Activated CD4-positive, alpha-beta T cell treated with anti-CD3 and anti-CD28 coated beads, Interleukin-2, amount 10 ng/mL, durations not matched to agents 24 days and 14 days (primary cell): Measurements from ENCODE around the gene OGT. TPM values are rescaled to one million over a fixed set of nuclear protein-coding genes. Genes with fewer than 3 reads are reported as not detected.
"Not testable (repeated sequence)": the region's sequence is repeated elsewhere in the genome, so short reads cannot be mapped to it uniquely, and the experiment has no call there.

Experiments
- DNase-seq: peaks from one replicate; pipeline ENCODE4 v3.0.0; 2022
- H3K27ac Mint-ChIP-seq: one replicate; pipeline ENCODE4 v1.8.0; 2022; ENCODE audit warnings: mild to moderate bottlenecking, mixed read lengths
- H3K27me3 Mint-ChIP-seq: one replicate; pipeline ENCODE4 v1.8.0; 2022; ENCODE audit warnings: mixed read lengths
- H3K36me3 Mint-ChIP-seq: one replicate; pipeline ENCODE4 v1.8.0; 2022; ENCODE audit warnings: low read depth, mild to moderate bottlenecking, mixed read lengths
- H3K4me1 Mint-ChIP-seq: one replicate; pipeline ENCODE4 v1.8.0; 2021; ENCODE audit warnings: mixed read lengths
- H3K4me3 Mint-ChIP-seq: one replicate; pipeline ENCODE4 v1.8.0; 2022; ENCODE audit warnings: mild to moderate bottlenecking, moderate library complexity, mixed read lengths
- H3K9me3 Mint-ChIP-seq: one replicate; pipeline ENCODE4 v1.8.0; 2021; ENCODE audit warnings: mixed read lengths
- intact Hi-C: fragments of 100-400 bp; cut with micrococcal nuclease; formaldehyde crosslinking; loops from one replicate; pipeline ENCODE4 v1.15.1; 2023
- total RNA-seq: library from RNA; stranded (reverse); gene quantifications from 2 replicates; pipeline ENCODE4 v1.2.3, GENCODE V29; 2022

The OGT gene
- 284 and 301 TPM in 2 replicates for total RNA-seq

DNA sequence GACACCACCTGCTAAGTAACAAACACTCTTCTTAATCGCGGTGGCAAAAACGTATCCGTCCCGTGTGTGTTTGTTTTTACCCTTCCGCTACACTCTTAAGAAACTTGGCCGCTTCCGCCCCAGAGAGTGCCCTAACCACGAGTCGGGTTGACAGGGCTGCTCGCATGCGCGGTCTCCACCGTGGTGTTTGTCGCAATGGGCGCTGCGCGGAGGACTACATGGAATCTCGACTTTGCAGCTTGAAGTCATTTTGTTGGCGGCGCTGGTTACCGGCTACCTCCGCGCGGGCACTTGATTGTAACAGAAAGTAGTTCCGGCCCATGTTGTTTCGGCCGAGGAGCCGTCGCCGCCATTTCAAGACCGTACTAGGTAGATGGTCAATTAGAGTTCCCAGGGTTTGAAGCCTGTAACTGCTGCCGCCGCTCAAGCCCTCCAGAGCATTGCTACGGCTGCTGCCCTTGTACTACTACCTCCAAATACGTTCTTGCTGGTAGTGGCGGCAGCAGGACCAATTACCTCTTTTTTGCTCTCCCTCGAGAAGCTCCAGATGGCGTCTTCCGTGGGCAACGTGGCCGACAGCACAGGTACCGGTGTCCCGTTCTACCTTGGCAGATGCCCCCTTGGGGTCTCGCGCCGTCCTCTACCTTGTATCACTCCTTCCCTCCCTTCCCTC lies at the start of gene OGT:
TSS of gene OGT (plus strand) at position 352 of the 673 bp plus-strand sequence. CDS start at position 548, 196 bp downstream.
- peaks cover 16% of the 10 kb centered on the region for H3K4me1 Mint-ChIP-seq

DNA sequence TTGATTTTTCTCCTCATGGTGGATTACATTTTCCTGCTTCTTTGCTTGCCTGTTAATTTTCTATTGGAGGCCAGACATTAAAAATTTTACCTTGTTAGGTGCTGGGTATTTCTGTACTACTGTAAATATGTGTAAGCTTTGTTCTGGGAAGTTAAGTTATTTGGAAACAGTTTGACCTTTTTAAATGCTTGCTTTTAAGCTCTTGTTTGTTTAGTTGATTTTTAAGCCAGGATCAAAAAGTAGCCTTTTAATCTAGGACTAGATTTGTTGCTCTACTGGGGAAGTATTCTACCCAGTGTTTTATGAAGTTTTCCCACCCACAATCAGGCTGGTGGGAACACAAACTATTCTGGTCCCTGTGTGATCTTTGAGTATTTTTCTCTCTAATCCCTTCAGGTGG lies 45.1 kb upstream of the OGT start:
- Mint-ChIP-seq H3K9me3 (no peaks in the 10 kb centered on the region), H3K4me1 (peaks cover 8% of the 10 kb centered on the region), H3K36me3 (peaks cover 3% of the 10 kb centered on the region), H3K27me3 (no peaks in the 10 kb centered on the region), H3K27ac (no peak overlapping the region), H3K4me3 (no peak overlapping the region)
- intact Hi-C loops: no loop called here
- DNase-seq: no peak

More for the DNA sequence above, at the start of gene OGT:
- H3K9me3 Mint-ChIP-seq: peaks cover 4% of the 10 kb centered on the region
- peaks cover 36% of the 10 kb centered on the region for H3K36me3 Mint-ChIP-seq
- H3K4me3 Mint-ChIP-seq: peak within 1 kb of the TSS; percentile 100
- H3K27me3 Mint-ChIP-seq: no peaks in the 10 kb centered on the region
- peak; percentile 97 for DNase-seq
- H3K27ac Mint-ChIP-seq: peak within 1 kb of the TSS; percentile 99
- intact Hi-C loops: loop anchor here (1.0 to 10.0 kb wide), 8 partner anchors 8 to 742 kb away; partner anchors contain the start of genes CXCR3, IL2RG, NONO and RPS4X

DNA sequence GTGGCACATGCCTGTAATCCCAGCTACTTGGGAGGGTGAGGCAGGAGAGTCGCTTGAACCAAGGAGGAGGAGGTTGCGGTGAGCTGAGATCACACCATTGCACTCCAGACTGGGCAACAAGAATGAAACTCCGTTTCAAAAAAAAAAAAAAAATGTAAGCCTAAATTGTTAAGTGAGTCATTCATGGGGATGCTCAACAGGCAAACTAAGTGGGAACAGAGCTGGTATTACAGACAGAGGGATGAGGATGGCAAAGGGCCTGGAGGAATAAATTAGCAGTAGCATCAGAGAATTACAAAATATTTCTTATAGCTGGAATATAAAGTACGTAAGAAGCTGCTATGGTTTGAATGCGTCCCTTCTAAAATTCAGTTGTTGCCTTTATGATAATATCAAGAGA lies 43.4 kb upstream of the OGT start:
- no peak overlapping the region for H3K27ac Mint-ChIP-seq
- H3K36me3 Mint-ChIP-seq: peaks cover 3% of the 10 kb centered on the region
- intact Hi-C loops: no loop called here
- H3K4me3 Mint-ChIP-seq: no peak overlapping the region
- H3K4me1 Mint-ChIP-seq: peaks cover 10% of the 10 kb centered on the region
- no peaks in the 10 kb centered on the region for H3K27me3 Mint-ChIP-seq
- H3K9me3 Mint-ChIP-seq: no peaks in the 10 kb centered on the region
- DNase-seq: no peak

DNA sequence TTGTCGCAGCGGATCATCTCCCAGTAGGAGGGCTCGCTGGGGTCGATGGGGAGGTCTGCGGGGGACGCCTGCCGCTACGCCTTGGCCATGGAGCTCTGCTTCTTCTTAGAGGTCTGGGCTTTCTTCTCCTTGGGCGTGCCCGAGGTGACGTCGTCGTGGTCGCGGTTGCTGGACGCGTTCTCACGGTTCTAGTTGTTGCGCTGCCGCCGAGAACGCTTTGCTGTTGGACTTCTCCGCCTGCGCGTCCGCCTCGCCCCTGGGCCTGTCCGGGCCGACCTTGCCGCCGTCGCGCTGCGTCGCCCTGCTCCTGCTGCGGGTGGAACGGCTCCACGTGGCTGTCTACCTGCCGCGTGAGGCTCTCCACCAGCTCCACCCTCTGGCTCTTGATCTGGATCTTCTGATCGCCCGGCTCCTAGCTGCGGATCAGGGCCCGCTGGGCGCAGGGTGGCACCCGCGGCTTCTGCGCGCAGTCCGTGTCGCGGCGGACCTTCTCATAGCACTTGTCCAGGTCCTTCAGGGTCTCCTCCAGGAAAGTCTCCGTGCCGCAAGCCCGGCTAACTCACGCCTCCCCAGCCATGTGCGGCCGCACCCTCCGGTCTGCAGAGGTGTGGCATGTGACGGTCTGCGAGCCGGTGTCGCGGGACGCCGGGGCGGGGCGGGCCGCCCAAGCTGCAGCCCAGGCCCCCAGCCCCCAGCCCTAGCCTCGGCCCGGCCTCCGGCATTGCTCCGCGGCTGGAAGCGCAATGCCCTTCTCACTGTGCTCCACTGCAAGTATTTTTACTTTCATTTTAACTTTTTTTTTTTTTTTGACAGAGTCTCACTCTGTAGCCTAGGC lies 40.5 kb upstream of the OGT start:
- Mint-ChIP-seq H3K4me3 (peak overlapping the region; percentile 86), H3K9me3 (no peaks in the 10 kb centered on the region), H3K27ac (peak overlapping the region; percentile 77), H3K4me1 (peaks cover 10% of the 10 kb centered on the region), H3K27me3 (no peaks in the 10 kb centered on the region), H3K36me3 (peaks cover 3% of the 10 kb centered on the region)
- peak; percentile 84 for DNase-seq
- intact Hi-C loops: loop anchor here (2.0 kb wide), 1 partner anchor 40 kb away; the partner anchor contains the start of gene OGT

DNA sequence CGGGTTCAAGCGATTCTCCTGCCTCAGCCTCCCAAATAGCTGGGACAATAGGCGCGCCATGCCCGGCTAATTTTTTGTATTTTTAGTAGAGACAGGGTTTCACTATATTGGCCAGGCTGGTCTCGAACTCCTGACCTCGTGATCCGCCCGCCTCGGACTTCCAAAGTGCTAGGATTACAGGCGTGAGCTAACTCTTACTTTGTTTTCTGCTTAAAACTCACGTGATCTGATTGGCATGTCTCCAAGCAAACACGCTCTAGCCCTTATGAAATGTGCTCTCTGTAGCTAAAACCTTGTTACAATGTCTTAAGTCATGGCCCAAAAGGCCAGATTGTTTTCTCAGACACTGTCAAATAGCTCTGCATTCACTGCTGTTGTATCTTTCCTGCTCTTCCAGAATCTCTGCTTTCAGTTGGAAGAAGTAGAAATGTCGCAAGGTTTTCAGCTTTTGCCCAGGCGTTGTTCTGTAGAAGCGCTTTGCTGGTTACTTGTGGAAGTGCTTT lies 39.7 kb upstream of the OGT start:
- intact Hi-C loops: loop anchor here (2.0 kb wide), 1 partner anchor 40 kb away; the partner anchor contains the start of gene OGT
- DNase-seq: no peak
- Mint-ChIP-seq H3K4me1 (peaks cover 10% of the 10 kb centered on the region), H3K4me3 (peak overlapping the region; percentile 86), H3K27me3 (no peaks in the 10 kb centered on the region), H3K9me3 (no peaks in the 10 kb centered on the region), H3K36me3 (peaks cover 3% of the 10 kb centered on the region), H3K27ac (peak overlapping the region; percentile 77)

DNA sequence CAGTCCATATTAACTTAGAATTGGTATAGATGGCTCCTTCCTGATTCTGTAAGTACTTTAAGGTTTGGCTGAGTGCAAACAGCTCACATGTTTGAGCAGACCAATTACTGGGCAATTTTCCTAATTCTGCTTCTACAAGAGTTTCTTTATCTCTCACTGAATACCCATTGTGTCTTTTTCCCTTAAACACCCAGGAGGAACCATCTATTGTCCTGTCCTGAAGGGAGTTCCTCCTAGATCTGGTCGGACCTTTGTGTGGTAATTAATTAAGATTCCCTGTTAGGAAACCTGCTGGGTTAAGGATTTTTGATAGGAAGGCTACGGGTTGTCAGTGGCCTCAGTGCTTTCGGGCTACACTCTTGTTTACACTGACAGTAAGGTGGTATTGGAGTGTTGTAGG lies 36.9 kb upstream of the OGT start:
- H3K27me3 Mint-ChIP-seq, DNase-seq, H3K4me1 Mint-ChIP-seq, H3K4me3 Mint-ChIP-seq, H3K27ac Mint-ChIP-seq, intact Hi-C loops, H3K36me3 Mint-ChIP-seq, H3K9me3 Mint-ChIP-seq: not testable (repeated sequence)

DNA sequence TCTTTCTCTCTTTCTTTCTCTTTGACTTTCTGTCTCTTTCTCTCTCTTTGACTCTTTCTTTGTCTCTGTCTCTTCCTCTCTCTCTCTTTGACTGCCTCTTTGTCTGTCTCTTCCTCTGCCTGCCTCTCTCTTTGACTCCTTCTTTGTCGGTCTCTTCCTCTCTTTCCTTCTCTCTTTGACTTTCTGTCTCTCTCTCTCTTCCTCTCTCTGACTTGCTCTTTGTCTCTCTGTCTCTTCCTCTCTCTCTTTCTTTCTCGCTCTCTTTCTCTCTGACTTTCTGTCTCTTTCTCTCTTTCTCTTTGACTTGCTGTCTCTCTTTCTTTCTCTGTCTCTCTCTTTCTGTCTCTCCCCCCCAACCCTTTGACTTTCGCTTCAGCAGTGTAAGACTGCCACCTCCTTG lies 36.4 kb upstream of the OGT start:
- Mint-ChIP-seq H3K27me3 (no peaks in the 10 kb centered on the region), H3K4me1 (peaks cover 10% of the 10 kb centered on the region), H3K36me3 (no peaks in the 10 kb centered on the region), H3K4me3 (no peak overlapping the region), H3K9me3 (no peaks in the 10 kb centered on the region), H3K27ac (no peak overlapping the region)
- intact Hi-C loops: no loop called here
- DNase-seq: no peak

DNA sequence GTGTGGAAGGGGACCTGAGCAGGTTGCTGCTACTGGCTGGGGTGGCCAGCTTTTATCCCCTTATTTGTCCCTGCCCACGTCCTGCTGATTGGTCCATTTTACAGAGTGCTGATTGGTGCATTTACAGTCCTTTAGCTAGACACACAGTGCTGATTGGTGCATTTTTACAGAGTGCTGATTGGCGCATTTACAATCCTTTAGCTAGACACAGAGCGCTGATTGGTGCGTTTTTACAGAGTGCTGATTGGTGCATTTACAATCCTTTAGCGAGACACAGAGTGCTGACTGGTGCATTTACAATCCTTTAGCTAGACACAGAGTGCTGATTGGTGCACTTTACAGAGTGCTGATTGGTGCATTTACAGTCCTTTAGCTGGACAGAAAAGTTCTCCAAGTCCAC lies 30.8 kb upstream of the OGT start:
- H3K4me3 Mint-ChIP-seq, H3K27ac Mint-ChIP-seq, H3K27me3 Mint-ChIP-seq, DNase-seq, intact Hi-C loops, H3K9me3 Mint-ChIP-seq, H3K36me3 Mint-ChIP-seq, H3K4me1 Mint-ChIP-seq: not testable (repeated sequence)

DNA sequence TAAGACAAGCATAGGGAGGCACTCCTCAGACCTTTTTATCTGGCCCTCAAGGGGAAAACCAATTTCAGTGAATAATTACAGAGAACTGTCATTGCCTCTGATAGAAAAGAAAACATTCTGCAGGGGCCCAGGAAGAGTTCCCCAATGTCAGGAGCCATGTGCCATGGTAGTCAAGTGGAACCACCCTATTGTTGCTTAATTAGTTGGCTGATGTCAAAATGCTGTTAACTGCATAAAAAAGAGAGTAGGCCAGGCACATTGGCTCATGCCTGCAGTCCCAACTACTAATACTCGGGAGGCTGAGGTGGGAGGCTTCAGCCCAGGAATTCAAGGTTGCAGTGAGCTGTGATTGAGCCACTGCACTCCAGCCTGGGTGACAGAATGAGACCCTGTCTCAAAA lies 28.6 kb upstream of the OGT start:
- DNase-seq: no peak

DNA sequence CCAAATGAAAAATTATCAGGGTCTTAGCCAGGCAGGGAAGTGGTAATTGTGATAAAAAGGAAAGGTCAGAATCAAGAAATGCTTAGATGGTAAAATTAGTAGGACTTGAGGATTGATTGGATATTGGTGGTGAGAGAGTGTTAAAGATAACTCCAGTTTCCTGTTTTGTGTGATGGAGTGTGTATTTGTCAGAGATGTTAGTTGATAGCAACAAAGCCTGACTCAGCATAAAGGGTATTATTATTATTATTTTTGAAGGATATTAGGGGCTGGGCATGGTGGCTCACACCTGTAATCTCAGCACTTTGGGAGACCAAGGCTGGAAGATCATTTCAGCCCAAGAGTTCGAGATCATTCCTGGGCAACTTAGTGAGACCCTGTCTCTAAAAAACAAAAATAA lies 23.6 kb upstream of the OGT start:
- Mint-ChIP-seq H3K4me3 (no peak overlapping the region), H3K27me3 (peaks cover 1% of the 10 kb centered on the region), H3K4me1 (peaks cover 2% of the 10 kb centered on the region), H3K36me3 (no peaks in the 10 kb centered on the region), H3K9me3 (peaks cover 3% of the 10 kb centered on the region), H3K27ac (no peak overlapping the region)
- intact Hi-C loops: no loop called here
- DNase-seq: no peak

More for the DNA sequence above, 28.6 kb upstream of the OGT start:
- no peak overlapping the region for H3K27ac Mint-ChIP-seq
- intact Hi-C loops: no loop called here
- no peaks in the 10 kb centered on the region for H3K27me3 Mint-ChIP-seq
- no peak overlapping the region for H3K4me3 Mint-ChIP-seq
- H3K9me3 Mint-ChIP-seq: no peaks in the 10 kb centered on the region
- no peaks in the 10 kb centered on the region for H3K4me1 Mint-ChIP-seq
- no peaks in the 10 kb centered on the region for H3K36me3 Mint-ChIP-seq

DNA sequence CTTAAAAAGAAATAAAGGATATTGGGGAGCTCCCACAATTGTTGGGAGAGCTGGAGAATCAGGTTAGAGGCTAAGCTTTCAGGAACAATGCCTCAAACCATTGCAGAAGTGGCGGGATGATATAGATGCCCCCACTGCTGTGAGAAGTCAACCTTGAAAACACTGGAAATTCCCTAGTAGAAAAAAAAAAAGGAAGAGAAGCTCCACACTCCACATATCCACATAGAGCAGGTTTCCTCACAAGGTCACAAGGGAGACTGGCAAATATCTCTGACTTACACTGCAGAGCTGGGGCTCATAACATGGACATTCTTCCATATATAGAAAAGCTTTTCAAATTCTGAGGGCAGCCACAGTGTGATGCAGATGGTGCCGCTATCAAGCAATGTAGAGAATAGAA lies 22.7 kb upstream of the OGT start:
- DNase-seq: no peak
- Mint-ChIP-seq H3K36me3 (no peaks in the 10 kb centered on the region), H3K27ac (no peak overlapping the region), H3K27me3 (peaks cover 1% of the 10 kb centered on the region), H3K4me3 (no peak overlapping the region), H3K9me3 (peaks cover 3% of the 10 kb centered on the region), H3K4me1 (peaks cover 7% of the 10 kb centered on the region)
- intact Hi-C loops: no loop called here

DNA sequence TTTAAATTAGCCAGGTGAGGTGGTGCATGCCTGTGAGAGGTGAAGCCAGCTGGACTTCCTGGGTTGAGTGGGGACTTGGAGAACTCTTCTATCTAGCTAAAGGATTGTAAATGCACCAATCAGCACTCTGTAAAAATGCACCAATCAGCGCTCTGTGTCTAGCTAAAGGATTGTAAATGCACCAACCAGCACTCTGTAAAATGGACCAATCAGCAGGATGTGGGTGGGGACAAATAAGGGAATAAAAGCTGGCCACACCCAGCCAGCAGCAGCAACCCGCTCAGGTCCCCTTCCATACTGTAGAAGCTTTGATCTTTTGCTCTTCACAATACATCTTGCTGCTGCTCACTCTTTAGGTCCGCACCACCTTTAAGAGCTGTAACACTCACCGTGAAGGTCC lies 19.2 kb upstream of the OGT start:
- not testable (repeated sequence) for H3K4me1 Mint-ChIP-seq, H3K27me3 Mint-ChIP-seq, H3K27ac Mint-ChIP-seq, DNase-seq, H3K36me3 Mint-ChIP-seq, H3K4me3 Mint-ChIP-seq, H3K9me3 Mint-ChIP-seq
- intact Hi-C loops: loop anchor here (2.0 kb wide), 1 partner anchor 19 kb away; the partner anchor contains the start of gene OGT

DNA sequence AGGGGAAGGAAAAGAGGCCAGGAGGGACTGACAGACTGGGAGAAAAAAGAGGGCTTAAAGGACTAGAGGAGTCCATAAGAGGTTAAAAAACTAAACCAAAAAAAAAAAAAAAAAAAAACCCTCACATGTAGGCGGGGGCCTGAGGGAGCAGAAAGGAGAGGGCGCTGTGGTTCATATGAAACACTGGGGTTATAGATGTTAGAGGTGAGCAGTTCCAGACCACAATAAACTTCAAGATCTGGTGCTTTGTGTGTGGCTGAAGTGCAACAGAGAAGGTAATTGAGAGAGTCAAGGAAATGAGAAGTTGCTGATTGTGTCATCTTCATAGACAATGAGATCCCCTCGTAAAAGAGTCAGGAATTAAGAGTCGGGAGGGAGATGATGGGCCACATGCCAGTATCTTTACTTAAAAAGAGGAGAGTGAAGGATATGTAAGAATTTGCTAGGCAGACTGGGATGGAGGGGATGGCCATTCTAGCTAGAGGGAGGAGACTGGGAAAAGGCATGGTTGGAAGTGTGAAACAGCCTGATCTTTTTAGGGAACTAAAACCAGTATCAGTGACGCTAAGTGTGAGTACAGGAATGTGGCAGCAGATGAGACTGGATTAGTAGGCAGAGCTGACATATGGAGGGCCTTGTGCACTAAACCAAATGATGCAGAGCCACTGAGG lies 18.4 kb upstream of the OGT start:
- Mint-ChIP-seq H3K4me3 (peak overlapping the region; percentile 4), H3K4me1 (peaks cover 9% of the 10 kb centered on the region), H3K9me3 (peaks cover 3% of the 10 kb centered on the region), H3K27me3 (peaks cover 1% of the 10 kb centered on the region), H3K27ac (peak overlapping the region; percentile 70), H3K36me3 (no peaks in the 10 kb centered on the region)
- intact Hi-C loops: loop anchor here (2.0 kb wide), 1 partner anchor 18 kb away; the partner anchor contains the start of gene OGT
- DNase-seq: peak; percentile 71
